OCI-LY3 (cell line): ENCODE data around the gene PLPPR2.

Experiments
- H2AFZ ChIP-seq: fragments of 200-600, 300-600 bp; shearing (Covaris generic); 2 replicates; pipeline ENCODE4 v1.6.0; 2014; ENCODE audit warnings: antibody characterized with exemption, low read depth, low read length
- H3K27ac ChIP-seq: fragments of 200-600, 300-600 bp; sonication (generic); 2 replicates; pipeline ENCODE4 v1.5.1; 2014; ENCODE audit warnings: mild to moderate bottlenecking, low read length, moderate library complexity, mixed read lengths
- H3K27me3 ChIP-seq: fragments of 200-600, 300-600 bp; sonication (generic); 2 replicates; pipeline ENCODE4 v1.6.1; 2014; ENCODE audit warnings: low read depth, low read length, mixed read lengths
- H3K36me3 ChIP-seq: fragments of 200-600, 300-600 bp; sonication (generic); replicated peaks from 2 replicates; pipeline ENCODE3; 2014; ENCODE audit warnings: low read depth, low read length, mixed read lengths
- H3K4me1 ChIP-seq: fragments of 300-600, 200-600 bp; sonication (generic); 2 replicates; pipeline ENCODE4 v1.6.1; 2014; ENCODE audit warnings: low read length, mixed read lengths
- H3K4me2 ChIP-seq: fragments of 200-600, 300-600 bp; sonication (generic); 2 replicates; pipeline ENCODE4 v1.6.1; 2014; ENCODE audit warnings: low read length, mixed read lengths
- H3K4me3 ChIP-seq: fragments of 300-600, 200-600 bp; sonication (generic); 2 replicates; pipeline ENCODE4 v1.5.1; 2014; ENCODE audit warnings: antibody characterized with exemption, mild to moderate bottlenecking, low read length, moderate library complexity
- H3K79me2 ChIP-seq: fragments of 300-600, 200-600 bp; shearing (Covaris generic); 2 replicates; pipeline ENCODE4 v1.6.1; 2014; ENCODE audit warnings: mild to moderate bottlenecking, low read length, mixed read lengths
- H3K9ac ChIP-seq: fragments of 300-600, 200-600 bp; shearing (Covaris generic); 2 replicates; pipeline ENCODE4 v1.6.0; 2014; ENCODE audit warnings: mild to moderate bottlenecking, low read length, moderate library complexity
- H3K9me3 ChIP-seq: fragments of 200-600, 300-600 bp; shearing (Covaris generic); 2 replicates; pipeline ENCODE4 v1.6.1; 2014; ENCODE audit warnings: low read length, mixed read lengths; ENCODE audit not compliant: insufficient read depth
- H4K20me1 ChIP-seq: fragments of 200-600, 300-600 bp; sonication (generic); 2 replicates; pipeline ENCODE4 v1.6.1; 2016; ENCODE audit warnings: low read length, mixed read lengths; ENCODE audit not compliant: insufficient read depth
- CTCF ChIP-seq: fragments of 200-600, 300-600 bp; sonication (generic); IDR thresholded peaks from 2 replicates; pipeline ENCODE4 v1.5.1; 2014; ENCODE audit warnings: antibody characterized with exemption, low read length, low read depth
- EZH2phosphoT487 ChIP-seq: fragments of 200-600 bp; shearing (Covaris generic); IDR thresholded peaks from 2 replicates; pipeline ENCODE4 v1.6.1; 2018; ENCODE audit warnings: antibody characterized with exemption, mixed run types, low read depth

Gene PLPPR2

GRCh38 chr19:11379857-11380350 is 24.7 kb downstream of the PLPPR2 start:
- Histone ChIP-seq H3K9ac (peak overlapping the region; percentile 78), H2AFZ (no peak overlapping the region), H3K4me1 (peaks cover 25% of the 10 kb centered on the region), H3K27me3 (no peaks in the 10 kb centered on the region), H3K4me2 (peak overlapping the region; percentile 89), H3K27ac (peak overlapping the region; percentile 68; the same call in 1 of the 2 replicates), H3K79me2 (peaks cover 15% of the 10 kb centered on the region), H3K4me3 (peak overlapping the region; percentile 82), H3K9me3 (no peaks in the 10 kb centered on the region), H4K20me1 (no peaks in the 10 kb centered on the region), H3K36me3 (peaks cover 6% of the 10 kb centered on the region)
- no peak for TF ChIP-seq EZH2phosphoT487
- no peak for TF ChIP-seq CTCF

- Histone ChIP-seq H3K4me1 (peaks cover 21% of the 10 kb centered on the region), H2AFZ (peak overlapping the region; percentile 91), H3K4me3 (peak overlapping the region; percentile 82), H3K36me3 (peaks cover 6% of the 10 kb centered on the region), H3K4me2 (peak overlapping the region; percentile 89), H3K9me3 (no peaks in the 10 kb centered on the region), H3K27me3 (no peaks in the 10 kb centered on the region), H3K9ac (peak overlapping the region; percentile 78), H3K27ac (peak overlapping the region; percentile 68), H3K79me2 (peaks cover 7% of the 10 kb centered on the region), H4K20me1 (no peaks in the 10 kb centered on the region)
- TF ChIP-seq EZH2phosphoT487 (no peak), CTCF (peak; percentile 80)
Observed at GRCh38 chr19:11380653-11381537, 25.7 kb downstream of the PLPPR2 start.

- Histone ChIP-seq H3K36me3 (no peaks in the 10 kb centered on the region), H3K9me3 (no peaks in the 10 kb centered on the region), H3K4me1 (peaks cover 11% of the 10 kb centered on the region), H3K27me3 (no peaks in the 10 kb centered on the region), H2AFZ (peak overlapping the region; percentile 28; the same call in 1 of the 2 replicates), H3K27ac (no peak overlapping the region), H3K79me2 (peaks cover 5% of the 10 kb centered on the region; the same call in 1 of the 2 replicates), H3K4me3 (peak overlapping the region; percentile 72), H4K20me1 (no peaks in the 10 kb centered on the region), H3K9ac (peak overlapping the region; percentile 28; the same call in 1 of the 2 replicates), H3K4me2 (peak overlapping the region; percentile 75)
- TF ChIP-seq CTCF (peak; percentile 52), EZH2phosphoT487 (no peak)
Observed at GRCh38 chr19:11382898-11383705, 27.9 kb downstream of the PLPPR2 start.
